ENCODE results near the gene GPR21.

GPR21 gene

GRCh38 chr9:123007269-123007668 is 26.2 kb upstream of the GPR21 start:
- no peaks in the 10 kb centered on the region for H3K27me3 ChIP-seq (ENCODE audit: control insufficient read depth, insufficient read depth, low read length)
- no peak overlapping the region for H3K4me3 ChIP-seq (ENCODE audit: low read depth, low read length)
- H3K9me3 ChIP-seq (ENCODE audit: control insufficient read depth, insufficient read depth, low read length) = no peaks in the 10 kb centered on the region
- peaks cover 76% of the 10 kb centered on the region for H3K36me3 ChIP-seq (ENCODE audit: control insufficient read depth, insufficient read depth, low read length)
- H3K27ac ChIP-seq (ENCODE audit: low read depth, low read length) = no peak overlapping the region
- peaks cover 7% of the 10 kb centered on the region; the same call in 1 of the 2 replicates for H3K4me1 ChIP-seq (ENCODE audit: control insufficient read depth, insufficient read depth, low read length)
- no peak overlapping the region for H3K9ac ChIP-seq (ENCODE audit: low read depth, low read length)

- Histone ChIP-seq H3K27me3 (ENCODE audit: control insufficient read depth, insufficient read depth, low read length) (no peaks in the 10 kb centered on the region), H3K9ac (ENCODE audit: low read depth, low read length) (no peak overlapping the region), H3K36me3 (ENCODE audit: control insufficient read depth, insufficient read depth, low read length) (peaks cover 78% of the 10 kb centered on the region), H3K9me3 (ENCODE audit: control insufficient read depth, insufficient read depth, low read length) (no peaks in the 10 kb centered on the region), H3K4me3 (ENCODE audit: low read depth, low read length) (no peak overlapping the region), H3K4me1 (ENCODE audit: control insufficient read depth, insufficient read depth, low read length) (no peaks in the 10 kb centered on the region), H3K27ac (ENCODE audit: low read depth, low read length) (no peak overlapping the region)
Measured at GRCh38 chr9:123008909-123009308, 24.6 kb upstream of the GPR21 start.

DNA sequence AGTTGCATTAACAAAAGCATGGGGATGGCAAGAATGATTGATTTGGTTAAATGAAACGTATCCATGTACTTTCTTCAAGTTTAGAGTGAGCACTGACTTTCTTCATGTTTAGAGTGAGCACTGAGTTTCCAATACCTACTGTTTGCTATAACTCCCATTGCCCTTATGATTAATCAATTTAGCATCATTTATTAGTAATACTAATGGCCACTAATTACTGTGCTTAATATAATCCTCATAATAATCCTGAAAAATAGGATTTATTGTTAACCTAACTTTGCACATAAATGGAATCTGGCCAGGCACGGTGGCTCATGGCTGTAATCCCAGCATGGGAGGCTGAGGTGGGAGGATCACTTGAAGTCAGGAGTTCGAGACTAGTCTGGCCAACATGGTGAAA is 22.1 kb upstream of the GPR21 start:
- peaks cover 86% of the 10 kb centered on the region for H3K36me3 ChIP-seq (ENCODE audit: control insufficient read depth, insufficient read depth, low read length)
- H3K27me3 ChIP-seq (ENCODE audit: control insufficient read depth, insufficient read depth, low read length) = no peaks in the 10 kb centered on the region
- no peak overlapping the region for H3K27ac ChIP-seq (ENCODE audit: low read depth, low read length)
- H3K9ac ChIP-seq (ENCODE audit: low read depth, low read length) = no peak overlapping the region
- H3K9me3 ChIP-seq (ENCODE audit: control insufficient read depth, insufficient read depth, low read length) = no peaks in the 10 kb centered on the region
- no peak overlapping the region for H3K4me3 ChIP-seq (ENCODE audit: low read depth, low read length)
- no peaks in the 10 kb centered on the region for H3K4me1 ChIP-seq (ENCODE audit: control insufficient read depth, insufficient read depth, low read length)

DNA sequence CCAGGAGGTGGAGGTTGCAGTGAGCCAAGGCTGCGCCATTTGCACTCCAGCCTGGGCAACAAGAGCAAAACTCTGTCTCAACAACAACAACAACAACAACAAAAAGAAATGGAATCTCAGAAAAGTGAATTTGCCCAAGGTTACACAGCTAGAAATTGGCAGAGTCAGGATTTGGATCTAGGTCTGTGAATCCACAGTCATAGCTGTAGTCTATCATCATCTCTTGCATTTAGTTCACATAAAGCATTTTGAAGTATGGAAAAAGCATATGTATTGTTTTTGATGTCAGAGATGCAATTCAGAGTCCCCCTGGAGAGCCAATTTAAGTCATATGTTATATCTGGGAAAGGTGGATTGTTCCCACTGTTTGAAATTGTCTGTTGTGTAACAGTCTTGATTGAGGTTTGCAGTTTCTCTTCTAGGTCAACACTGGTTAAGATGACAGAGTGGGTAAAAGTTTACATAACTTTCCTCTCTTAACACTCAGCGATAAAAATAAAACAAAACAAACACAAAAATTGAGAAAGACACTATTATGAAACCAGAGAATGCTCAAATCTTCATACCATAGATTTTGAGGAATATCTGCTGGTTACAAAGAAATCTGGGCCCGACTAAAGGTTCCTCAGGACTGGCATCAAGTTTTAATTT is 21.5 kb upstream of the GPR21 start:
- H3K9me3 ChIP-seq (ENCODE audit: control insufficient read depth, insufficient read depth, low read length) = no peaks in the 10 kb centered on the region
- no peaks in the 10 kb centered on the region for H3K27me3 ChIP-seq (ENCODE audit: control insufficient read depth, insufficient read depth, low read length)
- H3K27ac ChIP-seq (ENCODE audit: low read depth, low read length) = no peak overlapping the region
- no peaks in the 10 kb centered on the region for H3K4me1 ChIP-seq (ENCODE audit: control insufficient read depth, insufficient read depth, low read length)
- no peak overlapping the region for H3K4me3 ChIP-seq (ENCODE audit: low read depth, low read length)
- no peak overlapping the region for H3K9ac ChIP-seq (ENCODE audit: low read depth, low read length)
- peaks cover 86% of the 10 kb centered on the region for H3K36me3 ChIP-seq (ENCODE audit: control insufficient read depth, insufficient read depth, low read length)

GRCh38 chr9:123016631-123017030 is 16.8 kb upstream of the GPR21 start:
- Histone ChIP-seq H3K27ac (ENCODE audit: low read depth, low read length) (no peak overlapping the region), H3K4me3 (ENCODE audit: low read depth, low read length) (no peak overlapping the region), H3K4me1 (ENCODE audit: control insufficient read depth, insufficient read depth, low read length) (no peaks in the 10 kb centered on the region), H3K36me3 (ENCODE audit: control insufficient read depth, insufficient read depth, low read length) (peaks cover 86% of the 10 kb centered on the region), H3K9me3 (ENCODE audit: control insufficient read depth, insufficient read depth, low read length) (no peaks in the 10 kb centered on the region), H3K9ac (ENCODE audit: low read depth, low read length) (no peak overlapping the region), H3K27me3 (ENCODE audit: control insufficient read depth, insufficient read depth, low read length) (no peaks in the 10 kb centered on the region)

DNA sequence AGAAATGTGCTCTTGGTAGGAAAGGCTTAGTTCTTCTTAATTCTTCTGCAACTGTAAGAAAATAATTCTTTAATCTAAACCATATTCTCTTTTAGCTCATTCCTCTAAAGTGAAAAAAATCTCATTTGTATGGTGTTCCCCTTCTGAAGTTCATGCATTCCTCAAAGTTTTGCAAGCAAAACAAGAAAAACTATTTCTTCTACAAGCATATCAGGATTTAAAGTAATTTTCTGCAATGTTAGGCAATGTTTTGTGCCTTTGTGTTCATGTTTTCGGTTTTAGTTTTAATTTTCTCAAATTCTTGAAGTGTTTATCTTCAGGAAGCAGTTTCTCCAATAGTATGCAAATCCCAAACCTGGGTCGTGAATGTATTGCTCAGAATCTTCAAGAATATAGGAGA is 12.7 kb upstream of the GPR21 start:
- Histone ChIP-seq H3K4me3 (ENCODE audit: low read depth, low read length) (no peak overlapping the region), H3K9ac (ENCODE audit: low read depth, low read length) (no peak overlapping the region), H3K27me3 (ENCODE audit: control insufficient read depth, insufficient read depth, low read length) (no peaks in the 10 kb centered on the region), H3K4me1 (ENCODE audit: control insufficient read depth, insufficient read depth, low read length) (no peaks in the 10 kb centered on the region), H3K27ac (ENCODE audit: low read depth, low read length) (no peak overlapping the region), H3K9me3 (ENCODE audit: control insufficient read depth, insufficient read depth, low read length) (no peaks in the 10 kb centered on the region), H3K36me3 (ENCODE audit: control insufficient read depth, insufficient read depth, low read length) (peaks cover 68% of the 10 kb centered on the region)

- Histone ChIP-seq H3K27ac (ENCODE audit: low read depth, low read length) (peak overlapping the region; percentile 46), H3K9me3 (ENCODE audit: control insufficient read depth, insufficient read depth, low read length) (no peaks in the 10 kb centered on the region), H3K9ac (ENCODE audit: low read depth, low read length) (no peak overlapping the region), H3K27me3 (ENCODE audit: control insufficient read depth, insufficient read depth, low read length) (no peaks in the 10 kb centered on the region), H3K36me3 (ENCODE audit: control insufficient read depth, insufficient read depth, low read length) (peaks cover 43% of the 10 kb centered on the region), H3K4me3 (ENCODE audit: low read depth, low read length) (no peak overlapping the region), H3K4me1 (ENCODE audit: control insufficient read depth, insufficient read depth, low read length) (no peaks in the 10 kb centered on the region)
Measured at GRCh38 chr9:123026425-123026824, 7.0 kb upstream of the GPR21 start.

DNA sequence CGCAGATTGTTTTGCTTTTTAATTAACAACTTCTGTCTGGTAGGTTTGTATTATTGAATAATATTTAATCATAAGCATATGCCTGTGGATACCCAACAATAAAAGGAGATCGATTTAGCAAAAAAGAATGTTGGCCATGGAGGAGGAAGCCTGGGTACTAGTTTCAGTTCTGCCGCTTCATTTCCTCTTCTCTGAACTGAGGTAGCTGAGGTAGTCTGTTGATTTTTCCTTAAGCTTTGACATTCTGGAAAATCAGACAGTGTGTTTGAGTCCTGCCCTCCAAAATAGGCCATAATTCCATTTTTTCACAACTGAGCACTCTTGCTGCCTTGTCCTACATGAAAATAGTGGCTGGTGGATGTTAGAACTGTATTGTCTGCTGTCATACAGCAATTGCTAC is 6.0 kb upstream of the GPR21 start:
- H3K27ac ChIP-seq (ENCODE audit: low read depth, low read length) = no peak overlapping the region

GRCh38 chr9:123028136-123028535 is 5.3 kb upstream of the GPR21 start:
- Histone ChIP-seq H3K4me3 (ENCODE audit: low read depth, low read length) (no peak overlapping the region), H3K4me1 (ENCODE audit: control insufficient read depth, insufficient read depth, low read length) (0 out of 2 replicates have a peak, but pooled peaks cover under 1% of the 10 kb centered on the region), H3K9ac (ENCODE audit: low read depth, low read length) (no peak overlapping the region), H3K27me3 (ENCODE audit: control insufficient read depth, insufficient read depth, low read length) (no peaks in the 10 kb centered on the region), H3K27ac (ENCODE audit: low read depth, low read length) (no peak overlapping the region), H3K36me3 (ENCODE audit: control insufficient read depth, insufficient read depth, low read length) (peaks cover 28% of the 10 kb centered on the region), H3K9me3 (ENCODE audit: control insufficient read depth, insufficient read depth, low read length) (no peaks in the 10 kb centered on the region)

More for the DNA sequence above, 6.0 kb upstream of the GPR21 start:
- Histone ChIP-seq H3K4me3 (ENCODE audit: low read depth, low read length) (no peak overlapping the region), H3K9me3 (ENCODE audit: control insufficient read depth, insufficient read depth, low read length) (no peaks in the 10 kb centered on the region), H3K36me3 (ENCODE audit: control insufficient read depth, insufficient read depth, low read length) (peaks cover 33% of the 10 kb centered on the region), H3K4me1 (ENCODE audit: control insufficient read depth, insufficient read depth, low read length) (no peaks in the 10 kb centered on the region), H3K27me3 (ENCODE audit: control insufficient read depth, insufficient read depth, low read length) (no peaks in the 10 kb centered on the region), H3K9ac (ENCODE audit: low read depth, low read length) (no peak overlapping the region)

- H3K9me3 ChIP-seq (ENCODE audit: control insufficient read depth, insufficient read depth, low read length) = no peaks in the 10 kb centered on the region
- no peaks in the 10 kb centered on the region for H3K27me3 ChIP-seq (ENCODE audit: control insufficient read depth, insufficient read depth, low read length)
- no peak overlapping the region for H3K9ac ChIP-seq (ENCODE audit: low read depth, low read length)
- 0 out of 2 replicates have a peak, but pooled peaks cover 4% of the 10 kb centered on the region for H3K4me1 ChIP-seq (ENCODE audit: control insufficient read depth, insufficient read depth, low read length)
- H3K27ac ChIP-seq (ENCODE audit: low read depth, low read length) = no peak overlapping the region
- peaks cover 24% of the 10 kb centered on the region for H3K36me3 ChIP-seq (ENCODE audit: control insufficient read depth, insufficient read depth, low read length)
- no peak overlapping the region for H3K4me3 ChIP-seq (ENCODE audit: low read depth, low read length)
Measured at GRCh38 chr9:123028973-123029372, 4.5 kb upstream of the GPR21 start.

DNA sequence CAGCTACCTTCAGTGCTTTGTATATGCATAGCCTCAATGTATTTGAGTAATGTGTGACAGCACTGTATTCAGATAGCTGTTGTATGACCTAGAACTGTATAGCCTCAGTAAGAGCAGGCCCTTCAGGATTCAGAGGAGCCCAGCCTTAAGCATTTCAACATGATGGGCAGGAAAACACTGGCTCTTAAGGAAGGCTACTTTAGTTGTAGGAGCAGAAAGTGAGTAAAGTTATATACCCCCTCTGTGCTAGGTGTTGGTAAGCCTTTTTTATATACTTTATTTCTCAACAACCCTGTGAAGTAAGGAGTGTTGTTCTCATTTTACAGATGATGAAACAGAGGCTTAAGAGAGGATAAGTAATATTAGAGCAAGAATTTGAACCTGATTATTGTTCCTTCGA is 1.5 kb upstream of the GPR21 start:
- H3K4me3 ChIP-seq (ENCODE audit: low read depth, low read length) = no peak overlapping the region
- H3K27ac ChIP-seq (ENCODE audit: low read depth, low read length) = no peak overlapping the region
- no peaks in the 10 kb centered on the region for H3K9me3 ChIP-seq (ENCODE audit: control insufficient read depth, insufficient read depth, low read length)
- no peak overlapping the region for H3K9ac ChIP-seq (ENCODE audit: low read depth, low read length)
- no peaks in the 10 kb centered on the region for H3K27me3 ChIP-seq (ENCODE audit: control insufficient read depth, insufficient read depth, low read length)
- peaks cover 40% of the 10 kb centered on the region for H3K36me3 ChIP-seq (ENCODE audit: control insufficient read depth, insufficient read depth, low read length)
- 0 out of 2 replicates have a peak, but pooled peaks cover 4% of the 10 kb centered on the region for H3K4me1 ChIP-seq (ENCODE audit: control insufficient read depth, insufficient read depth, low read length)
